ENCODE data around the gene MYOM1. TPM values are rescaled to one million over a fixed set of nuclear protein-coding genes. Genes with fewer than 3 reads are reported as not detected.

MYOM1 gene
- total RNA-seq, 4 donors from 2014 or later = 0.23 to 2.5 (median 0.52) TPM

DNA sequence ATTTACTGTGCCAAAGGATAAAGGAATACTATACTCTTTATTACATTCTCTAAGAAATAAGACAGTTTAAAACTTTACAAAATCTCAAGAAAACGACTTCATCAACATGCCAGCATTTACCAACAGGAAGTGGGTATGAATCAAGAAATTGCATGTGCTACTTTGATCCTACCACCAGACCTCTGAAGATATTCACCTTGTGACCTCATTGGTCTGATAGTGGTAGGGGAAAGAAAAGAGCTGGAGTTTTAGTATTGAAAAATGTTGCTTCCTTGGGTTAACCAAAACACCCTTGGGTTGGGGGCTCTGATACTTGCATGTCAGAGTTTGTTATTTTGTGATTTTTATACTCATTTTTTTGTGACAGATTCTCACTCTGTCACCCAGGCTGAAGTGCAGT lies 122.7 kb downstream of the MYOM1 start:
- Histone ChIP-seq H3K36me3 (no peaks in the 10 kb centered on the region), H3K27me3 (no peaks in the 10 kb centered on the region), H3K27ac (no peak overlapping the region), H3K4me3 (no peak overlapping the region), H3K9me3 (no peaks in the 10 kb centered on the region), H3K4me1 (no peaks in the 10 kb centered on the region)
- intact Hi-C loops (cut with DNase I) = no loop called here
- DNase-seq = no peak
- TF ChIP-seq CTCF (IDR thresholded peaks at IDR 0.05) = no peak
- no peak for TF ChIP-seq POLR2A (IDR thresholded peaks at IDR 0.05)
- WGBS, 2 donors = 29 to 56% methylated on average over 1 of the region's 1 CpG

DNA sequence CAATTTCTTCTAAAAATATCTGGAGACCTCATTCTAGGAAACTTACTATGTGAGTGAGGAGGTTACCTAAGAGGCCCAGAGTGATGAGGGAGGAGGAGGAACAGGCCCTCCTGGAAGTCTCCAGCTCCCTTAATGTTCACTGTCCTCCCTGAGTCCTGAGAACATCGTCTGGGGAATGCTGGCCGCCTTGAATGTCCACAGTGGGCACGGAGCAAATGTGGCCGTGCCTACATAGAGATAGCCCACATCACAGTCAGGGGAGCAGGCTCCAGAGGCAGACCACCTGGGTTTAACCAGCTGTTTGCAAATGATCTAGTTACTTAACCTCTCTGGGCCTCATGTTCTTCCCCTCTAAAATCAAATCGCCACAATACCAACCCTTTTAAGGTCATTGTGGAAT lies 123.8 kb downstream of the MYOM1 start:
- WGBS, 2 donors = 83 to 90% methylated on average over 5 of the region's 5 CpGs
- no peak for DNase-seq
- no peaks in the 10 kb centered on the region for H3K27me3 ChIP-seq

DNA sequence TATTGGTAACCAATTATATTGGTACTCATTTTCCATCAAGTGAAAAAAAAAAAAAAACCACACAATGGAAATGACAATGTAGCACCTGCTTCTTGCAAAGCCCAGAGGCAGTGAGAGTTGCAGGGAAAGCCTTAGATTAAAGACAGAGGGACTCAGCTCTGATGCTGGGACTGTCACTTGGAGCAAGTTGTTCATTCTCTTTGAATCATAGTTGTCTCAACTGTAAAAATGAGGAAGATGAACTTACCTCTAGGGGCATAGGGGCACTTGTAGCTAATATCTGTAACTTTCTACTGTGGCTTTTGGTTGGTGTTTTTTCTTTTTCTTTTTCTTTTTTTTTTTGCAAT lies 125.5 kb downstream of the MYOM1 start:
- H3K9me3 ChIP-seq = no peaks in the 10 kb centered on the region
- TF ChIP-seq CTCF (IDR thresholded peaks at IDR 0.05) (no peak), POLR2A (IDR thresholded peaks at IDR 0.05) (no peak)
- intact Hi-C loops (cut with DNase I) = no loop called here
- no peaks in the 10 kb centered on the region for H3K4me1 ChIP-seq
- H3K4me3 ChIP-seq = no peak overlapping the region
- no peak overlapping the region for H3K27ac ChIP-seq
- H3K27me3 ChIP-seq = no peaks in the 10 kb centered on the region
- DNase-seq = no peak
- H3K36me3 ChIP-seq = no peaks in the 10 kb centered on the region

More for the DNA sequence above, 123.8 kb downstream of the MYOM1 start:
- intact Hi-C loops (cut with DNase I) = no loop called here
- Histone ChIP-seq H3K36me3 (no peaks in the 10 kb centered on the region), H3K9me3 (no peaks in the 10 kb centered on the region), H3K27ac (no peak overlapping the region), H3K4me3 (no peak overlapping the region), H3K4me1 (no peaks in the 10 kb centered on the region)
- TF ChIP-seq POLR2A (IDR thresholded peaks at IDR 0.05) (no peak), CTCF (IDR thresholded peaks at IDR 0.05) (no peak)

DNA sequence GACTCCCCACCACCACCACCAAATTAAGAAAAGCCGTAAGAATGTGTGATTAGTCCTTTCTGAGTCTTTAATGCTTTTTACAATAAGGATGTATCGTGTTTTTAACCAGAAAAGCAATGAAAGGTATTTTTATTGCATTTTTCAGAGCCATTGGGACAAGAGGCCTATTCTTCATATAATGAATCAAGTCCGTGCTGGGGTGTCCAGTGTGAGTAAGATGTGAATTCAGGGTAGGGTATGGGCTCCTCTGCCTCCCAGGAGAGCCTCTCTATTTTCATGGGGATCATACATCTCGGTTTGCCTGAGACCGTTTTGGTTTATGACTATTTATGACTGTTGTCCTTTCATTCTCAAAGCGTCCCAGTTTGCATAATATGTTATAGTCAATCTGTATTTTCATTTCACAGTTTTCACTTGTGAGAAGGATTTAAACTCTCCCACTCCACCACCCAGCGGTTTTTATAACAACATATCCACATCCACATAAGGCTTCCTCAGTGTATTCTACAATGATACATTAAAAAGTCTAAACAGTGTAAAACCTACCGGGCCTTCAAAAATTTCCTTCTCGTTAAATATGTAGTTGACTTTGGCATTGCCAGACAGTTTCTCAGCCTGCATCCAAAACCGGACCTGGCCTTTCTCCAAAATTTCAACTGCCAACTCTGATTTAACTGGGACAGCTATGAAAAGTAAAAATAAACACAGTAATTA lies 126.0 kb downstream of the MYOM1 start:
- 55 to 59% methylated on average over 10 of the region's 10 CpGs for WGBS, 2 donors
- no peaks in the 10 kb centered on the region for H3K4me1 ChIP-seq
- H3K9me3 ChIP-seq = no peaks in the 10 kb centered on the region
- TF ChIP-seq CTCF (IDR thresholded peaks at IDR 0.05) (no peak), POLR2A (IDR thresholded peaks at IDR 0.05) (no peak)
- H3K27me3 ChIP-seq = no peaks in the 10 kb centered on the region
- no peak for DNase-seq
- intact Hi-C loops (cut with DNase I) = no loop called here
- no peak overlapping the region for H3K27ac ChIP-seq
- no peak overlapping the region for H3K4me3 ChIP-seq
- H3K36me3 ChIP-seq = no peaks in the 10 kb centered on the region

DNA sequence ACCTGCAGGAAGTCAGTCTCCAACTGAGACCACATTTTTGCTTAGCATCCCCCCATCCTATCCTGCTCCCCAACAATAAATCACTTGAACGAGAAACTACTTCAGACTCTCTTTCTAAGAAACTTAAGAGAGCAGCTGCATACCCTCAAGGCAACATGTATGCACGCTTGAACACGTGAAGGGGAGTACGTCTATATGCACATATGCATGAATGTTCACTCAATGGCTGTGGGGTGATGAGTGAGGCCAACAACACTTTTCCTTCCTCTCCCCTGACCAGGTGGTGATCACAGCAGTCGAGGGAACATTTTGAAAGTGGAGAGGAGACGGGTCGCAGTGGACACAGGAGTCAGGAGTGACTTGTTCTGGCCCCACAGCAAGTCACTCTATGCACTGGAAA lies 127.0 kb downstream of the MYOM1 start:
- intact Hi-C loops (cut with DNase I) = no loop called here
- Histone ChIP-seq H3K36me3 (no peaks in the 10 kb centered on the region), H3K27ac (no peak overlapping the region), H3K4me3 (no peak overlapping the region), H3K27me3 (no peaks in the 10 kb centered on the region), H3K4me1 (peaks cover 0 to 4% (median 0%) of the 10 kb centered on the region in 3 donors), H3K9me3 (no peaks in the 10 kb centered on the region)
- no peak for TF ChIP-seq POLR2A (IDR thresholded peaks at IDR 0.05)
- TF ChIP-seq CTCF (IDR thresholded peaks at IDR 0.05) = no peak
- WGBS, 2 donors = 84 to 89% methylated on average over 4 to 6 of the region's 7 CpGs
- DNase-seq = no peak
